T-helper 1 cell treated with Interleukin-12 subunit alpha and Interleukin-12 subunit beta and Interleukin-4 antibody, amounts not matched to agents 30 μg/mL and 1 μg/mL, for 36 hours (primary cell): Measurements from ENCODE around the gene CD320.
A peak's percentile ranks its signal among the peaks of the same experiment; 100 is the strongest.
"Not testable (repeated sequence)": the region's sequence is repeated elsewhere in the genome, so short reads cannot be mapped to it uniquely, and the experiment has no call there.

Experiments used
- H3K27ac Mint-ChIP-seq: one replicate; pipeline ENCODE4 v1.8.0; 2021; ENCODE audit warnings: mild to moderate bottlenecking, mixed read lengths
- H3K27me3 Mint-ChIP-seq: one replicate; pipeline ENCODE4 v1.8.0; 2021; ENCODE audit warnings: low read depth, mixed read lengths
- H3K36me3 Mint-ChIP-seq: one replicate; pipeline ENCODE4 v1.8.0; 2021; ENCODE audit warnings: low read depth, mixed read lengths
- H3K4me1 Mint-ChIP-seq: one replicate; pipeline ENCODE4 v1.8.0; 2021; ENCODE audit warnings: low read depth, mixed read lengths
- H3K4me3 Mint-ChIP-seq: one replicate; pipeline ENCODE4 v1.8.0; 2021; ENCODE audit warnings: mild to moderate bottlenecking, moderate library complexity, mixed read lengths
- H3K9me3 Mint-ChIP-seq: one replicate; pipeline ENCODE4 v1.8.0; 2021; ENCODE audit warnings: mixed read lengths

Gene CD320

GRCh38 chr19:8307965-8308866 lies at the start of gene CD320:
Gene CD320 (minus strand): TSS chr19:8308358. CDS start chr19:8308290, 68 bp downstream.
- peak within 1 kb of the TSS; percentile 91 for H3K4me3 Mint-ChIP-seq
- H3K27me3 Mint-ChIP-seq: no peaks in the 10 kb centered on the region
- peaks cover 10% of the 10 kb centered on the region for H3K36me3 Mint-ChIP-seq
- H3K27ac Mint-ChIP-seq: peak within 1 kb of the TSS; percentile 90
- no peaks in the 10 kb centered on the region for H3K9me3 Mint-ChIP-seq
- peaks cover 25% of the 10 kb centered on the region for H3K4me1 Mint-ChIP-seq

GRCh38 chr19:8357007-8357521 lies 48.9 kb upstream of the CD320 start:
- Mint-ChIP-seq H3K27me3 (peaks cover 8% of the 10 kb centered on the region), H3K36me3 (no peaks in the 10 kb centered on the region), H3K4me1 (peaks cover 7% of the 10 kb centered on the region), H3K4me3 (no peak overlapping the region), H3K9me3 (no peaks in the 10 kb centered on the region), H3K27ac (no peak overlapping the region)

GRCh38 chr19:8355631-8356402 lies 47.7 kb upstream of the CD320 start:
- Mint-ChIP-seq H3K9me3 (no peaks in the 10 kb centered on the region), H3K27ac (no peak overlapping the region), H3K36me3 (no peaks in the 10 kb centered on the region), H3K27me3 (peaks cover 18% of the 10 kb centered on the region), H3K4me3 (no peak overlapping the region), H3K4me1 (peaks cover 8% of the 10 kb centered on the region)

- not testable (repeated sequence) for H3K4me1 Mint-ChIP-seq, H3K27ac Mint-ChIP-seq, H3K4me3 Mint-ChIP-seq, H3K36me3 Mint-ChIP-seq, H3K9me3 Mint-ChIP-seq
- peaks cover 20% of the 10 kb centered on the region for H3K27me3 Mint-ChIP-seq
Observed at GRCh38 chr19:8352845-8353244, 44.7 kb upstream of the CD320 start.

- Mint-ChIP-seq H3K4me3 (no peak overlapping the region), H3K27ac (no peak overlapping the region), H3K27me3 (peaks cover 20% of the 10 kb centered on the region), H3K9me3 (no peaks in the 10 kb centered on the region), H3K36me3 (no peaks in the 10 kb centered on the region), H3K4me1 (peaks cover 8% of the 10 kb centered on the region)
Observed at GRCh38 chr19:8352134-8352827, 44.1 kb upstream of the CD320 start.

- H3K9me3 Mint-ChIP-seq, H3K36me3 Mint-ChIP-seq, H3K27ac Mint-ChIP-seq, H3K4me3 Mint-ChIP-seq, H3K4me1 Mint-ChIP-seq: not testable (repeated sequence)
- peaks cover 24% of the 10 kb centered on the region for H3K27me3 Mint-ChIP-seq
Observed at GRCh38 chr19:8349629-8350372, 41.6 kb upstream of the CD320 start.

GRCh38 chr19:8343483-8343844 lies 35.3 kb upstream of the CD320 start:
- Mint-ChIP-seq H3K4me1 (peaks cover 2% of the 10 kb centered on the region), H3K9me3 (no peaks in the 10 kb centered on the region), H3K4me3 (peak overlapping the region; percentile 69), H3K27ac (no peak overlapping the region), H3K27me3 (peaks cover 45% of the 10 kb centered on the region), H3K36me3 (no peaks in the 10 kb centered on the region)

- H3K4me1 Mint-ChIP-seq: peaks cover 2% of the 10 kb centered on the region
- H3K36me3 Mint-ChIP-seq: no peaks in the 10 kb centered on the region
- no peaks in the 10 kb centered on the region for H3K9me3 Mint-ChIP-seq
- H3K27ac Mint-ChIP-seq: no peak within 1 kb of the TSS
- H3K4me3 Mint-ChIP-seq: peak within 1 kb of the TSS; percentile 69
- H3K27me3 Mint-ChIP-seq: peaks cover 49% of the 10 kb centered on the region
Observed at GRCh38 chr19:8342684-8343482, 34.7 kb upstream of the CD320 start, which contains the start of gene KANK3. Gene KANK3 (minus strand): TSS chr19:8343262. CDS start chr19:8337828, 5,434 bp downstream.

- H3K4me1 Mint-ChIP-seq: peaks cover 2% of the 10 kb centered on the region
- no peaks in the 10 kb centered on the region for H3K36me3 Mint-ChIP-seq
- H3K4me3 Mint-ChIP-seq: no peak overlapping the region
- no peak overlapping the region for H3K27ac Mint-ChIP-seq
- no peaks in the 10 kb centered on the region for H3K9me3 Mint-ChIP-seq
- peaks cover 54% of the 10 kb centered on the region for H3K27me3 Mint-ChIP-seq
Observed at GRCh38 chr19:8342316-8342683, 34.1 kb upstream of the CD320 start.

GRCh38 chr19:8341504-8341903 lies 33.3 kb upstream of the CD320 start:
- not testable (repeated sequence) for H3K36me3 Mint-ChIP-seq, H3K4me1 Mint-ChIP-seq, H3K27ac Mint-ChIP-seq, H3K4me3 Mint-ChIP-seq, H3K9me3 Mint-ChIP-seq
- H3K27me3 Mint-ChIP-seq: peaks cover 55% of the 10 kb centered on the region

- Mint-ChIP-seq H3K36me3 (no peaks in the 10 kb centered on the region), H3K27ac (no peak overlapping the region), H3K27me3 (peaks cover 64% of the 10 kb centered on the region)
Observed at GRCh38 chr19:8340341-8341096, 32.4 kb upstream of the CD320 start.

GRCh38 chr19:8338835-8339234 lies 30.7 kb upstream of the CD320 start:
- Mint-ChIP-seq H3K36me3 (no peaks in the 10 kb centered on the region), H3K27me3 (peaks cover 66% of the 10 kb centered on the region), H3K4me1 (peaks cover 3% of the 10 kb centered on the region), H3K4me3 (no peak overlapping the region), H3K27ac (no peak overlapping the region), H3K9me3 (no peaks in the 10 kb centered on the region)

More at GRCh38 chr19:8340341-8341096, 32.4 kb upstream of the CD320 start:
- Mint-ChIP-seq H3K4me3 (no peak overlapping the region), H3K4me1 (peaks cover 3% of the 10 kb centered on the region), H3K9me3 (no peaks in the 10 kb centered on the region)

GRCh38 chr19:8337728-8338127 lies 29.6 kb upstream of the CD320 start:
- Mint-ChIP-seq H3K27me3 (peaks cover 58% of the 10 kb centered on the region), H3K9me3 (no peaks in the 10 kb centered on the region), H3K4me1 (peaks cover 2% of the 10 kb centered on the region), H3K4me3 (no peak overlapping the region), H3K36me3 (no peaks in the 10 kb centered on the region), H3K27ac (no peak overlapping the region)
